Measurements from ENCODE around the gene EFNA5.

DNA sequence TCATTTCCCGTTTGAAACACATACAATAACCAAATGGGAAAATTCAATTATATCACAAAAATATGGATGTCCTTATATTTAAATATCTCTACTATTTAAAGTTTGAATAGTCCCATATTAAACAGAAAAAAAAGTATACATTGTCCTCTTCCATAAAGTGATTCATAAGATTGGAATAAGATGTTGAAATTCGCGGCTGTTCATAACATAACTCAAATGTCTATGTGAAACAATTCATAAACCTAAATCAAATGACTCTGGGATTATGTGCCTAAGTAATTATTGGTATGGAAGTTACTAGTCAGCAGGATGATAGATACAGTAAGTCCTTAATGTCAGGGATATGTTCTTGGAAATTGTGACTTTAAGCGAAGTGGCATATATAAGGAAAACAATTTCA is 3.9 kb upstream of the EFNA5 start:
- TF ChIP-seq, protein P1, sequence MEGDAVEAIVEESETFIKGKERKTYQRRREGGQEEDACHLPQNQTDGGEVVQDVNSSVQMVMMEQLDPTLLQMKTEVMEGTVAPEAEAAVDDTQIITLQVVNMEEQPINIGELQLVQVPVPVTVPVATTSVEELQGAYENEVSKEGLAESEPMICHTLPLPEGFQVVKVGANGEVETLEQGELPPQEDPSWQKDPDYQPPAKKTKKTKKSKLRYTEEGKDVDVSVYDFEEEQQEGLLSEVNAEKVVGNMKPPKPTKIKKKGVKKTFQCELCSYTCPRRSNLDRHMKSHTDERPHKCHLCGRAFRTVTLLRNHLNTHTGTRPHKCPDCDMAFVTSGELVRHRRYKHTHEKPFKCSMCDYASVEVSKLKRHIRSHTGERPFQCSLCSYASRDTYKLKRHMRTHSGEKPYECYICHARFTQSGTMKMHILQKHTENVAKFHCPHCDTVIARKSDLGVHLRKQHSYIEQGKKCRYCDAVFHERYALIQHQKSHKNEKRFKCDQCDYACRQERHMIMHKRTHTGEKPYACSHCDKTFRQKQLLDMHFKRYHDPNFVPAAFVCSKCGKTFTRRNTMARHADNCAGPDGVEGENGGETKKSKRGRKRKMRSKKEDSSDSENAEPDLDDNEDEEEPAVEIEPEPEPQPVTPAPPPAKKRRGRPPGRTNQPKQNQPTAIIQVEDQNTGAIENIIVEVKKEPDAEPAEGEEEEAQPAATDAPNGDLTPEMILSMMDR (IDR thresholded peaks at IDR 0.05): no peak
- TF ChIP-seq ZFX (IDR thresholded peaks at IDR 0.05; ENCODE audit: borderline replicate concordance): no peak

All from 22Rv1 (cell line).